Stimulated activated CD4-positive, alpha-beta T cell treated with anti-CD3 and anti-CD28 coated beads, Interleukin-2, amount 100 ng/mL, for 48 hours (primary cell): ENCODE measurements around the gene ASPSCR1.
"Not testable (repeated sequence)": the region's sequence is repeated elsewhere in the genome, so short reads cannot be mapped to it uniquely, and the experiment has no call there.

Experiments used
- DNase-seq, 2 donors: peaks; one replicate each; pipeline ENCODE4 v3.0.0-alpha.2; 2020

ASPSCR1 gene

DNA sequence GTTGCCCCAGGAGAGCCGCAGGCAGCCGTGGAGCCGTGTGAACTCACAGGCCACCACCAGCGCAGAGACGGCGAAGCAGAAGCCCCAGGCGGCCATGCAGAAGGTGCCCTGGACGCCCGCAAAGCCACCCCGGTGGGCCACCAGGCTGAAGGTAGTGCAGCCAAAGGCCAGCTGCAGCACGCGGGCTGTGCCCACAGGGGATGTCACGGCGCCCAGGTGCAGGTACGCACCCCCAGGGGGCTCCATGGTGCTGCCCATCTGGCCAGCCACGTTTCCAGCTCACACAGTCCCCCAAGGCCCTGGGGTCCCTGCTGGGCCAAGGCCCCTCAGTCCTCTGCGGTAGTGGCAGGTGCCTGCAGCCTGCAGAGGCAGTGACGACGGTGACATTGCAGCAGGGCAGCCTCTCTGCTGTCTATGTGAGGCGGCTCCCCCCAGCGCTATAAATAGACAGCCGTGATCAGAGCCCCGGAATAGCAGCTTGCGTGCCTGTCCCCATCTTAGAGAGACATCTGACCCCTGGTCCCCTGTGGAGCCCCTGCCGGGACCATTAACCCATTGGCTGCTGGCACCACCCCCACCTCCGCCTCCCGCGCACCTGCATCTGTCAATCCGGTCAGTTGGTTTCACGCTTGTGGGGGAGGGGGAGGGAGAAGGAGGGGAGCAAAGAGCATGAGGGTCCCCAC is 35.8 kb upstream of the ASPSCR1 start:
- no peak for DNase-seq

DNA sequence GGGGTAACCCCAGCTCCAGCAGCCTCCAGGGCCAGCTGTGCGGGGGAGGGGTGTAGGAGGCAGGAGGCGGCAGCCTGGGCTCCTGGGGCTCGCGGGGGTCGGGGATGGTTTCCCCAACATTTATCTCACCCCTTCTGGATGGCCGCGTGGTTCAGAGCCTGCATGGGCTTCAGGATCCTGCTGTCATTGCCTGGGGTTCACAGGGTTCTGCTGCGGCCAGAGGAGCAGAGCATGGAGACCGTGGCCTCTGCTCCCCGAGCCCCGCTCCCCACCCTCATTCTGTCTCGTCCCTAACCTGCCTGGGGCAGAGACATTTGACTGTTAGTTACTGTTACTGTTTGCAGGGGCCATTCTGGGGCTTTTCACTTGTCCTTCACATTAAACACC is 35.3 kb upstream of the ASPSCR1 start:
- no peak for DNase-seq

- no peak for DNase-seq
Observed at GRCh38 chr17:81944858-81945257, 32.6 kb upstream of the ASPSCR1 start.

DNA sequence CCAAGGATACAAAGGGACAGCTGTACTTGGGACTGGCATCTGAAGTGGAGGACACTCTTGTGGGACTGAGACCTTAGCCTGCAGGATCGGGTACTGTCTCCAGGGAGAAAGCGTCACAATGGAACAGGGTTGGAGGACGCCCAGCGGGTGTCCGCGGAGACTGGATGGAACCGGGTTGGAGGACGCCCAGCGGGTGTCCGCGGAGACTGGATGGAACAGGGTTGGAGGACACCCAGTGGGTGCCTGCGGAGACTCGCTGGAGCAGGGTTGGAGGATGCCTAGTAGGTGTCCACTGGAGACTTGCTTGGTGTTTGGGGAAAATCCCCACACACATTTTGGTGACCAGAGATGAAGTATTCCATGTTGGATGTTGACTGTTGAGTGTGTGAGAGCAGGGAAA is 30.2 kb upstream of the ASPSCR1 start, which contains the start of gene MYADML2:
Gene MYADML2, minus strand, starts transcription at position 45 of the 400 bp plus-strand sequence. CDS start 5,492 bp downstream, outside the sequence.
- no peak for DNase-seq

GRCh38 chr17:81948635-81949378 is 28.6 kb upstream of the ASPSCR1 start:
- DNase-seq = no peak

- DNase-seq = no peak
Observed at GRCh38 chr17:81950501-81950900, 26.9 kb upstream of the ASPSCR1 start.

DNA sequence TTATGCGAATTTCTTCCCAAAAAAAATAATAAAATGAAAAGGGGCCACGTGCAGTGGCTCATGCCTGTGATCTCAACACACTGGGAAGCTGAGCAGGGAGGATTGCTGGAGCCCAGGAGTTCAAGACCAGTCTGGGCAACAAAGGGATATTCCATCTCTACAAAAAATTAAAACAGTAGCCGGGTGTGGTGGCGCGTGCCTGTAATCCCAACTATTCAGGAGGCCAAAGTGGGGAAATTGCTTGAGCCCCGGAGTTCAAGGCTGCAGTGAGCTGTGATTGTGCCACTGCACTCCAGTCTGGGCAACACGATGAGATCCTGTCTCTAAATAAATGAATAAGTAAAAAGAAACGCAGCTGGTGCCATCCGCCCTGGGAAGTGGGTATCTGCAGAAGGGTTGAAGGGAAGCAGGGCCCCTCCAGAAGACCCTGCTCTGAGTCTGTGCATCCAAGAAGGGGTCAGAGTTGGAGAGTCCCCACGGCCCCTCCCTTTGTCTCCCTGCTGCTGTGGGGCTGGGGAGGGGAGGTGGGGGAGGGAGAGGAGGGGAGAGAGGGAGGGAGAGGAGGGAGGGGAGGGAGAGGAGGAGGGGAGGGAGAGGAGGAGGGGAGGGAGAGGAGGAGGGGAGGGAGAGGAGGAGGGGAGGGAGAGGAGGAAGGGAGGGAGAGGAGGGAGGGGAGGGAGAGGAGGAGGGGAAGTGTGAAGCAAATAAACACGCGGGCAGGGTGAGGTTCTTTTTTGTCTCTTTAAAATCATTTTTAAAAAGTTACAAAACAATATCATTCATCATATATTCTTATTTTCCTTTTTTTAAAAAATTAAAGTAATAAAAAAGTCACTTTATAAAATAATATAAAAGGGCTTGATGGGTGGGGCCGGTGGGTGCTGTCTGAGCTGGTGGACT is 25.4 kb upstream of the ASPSCR1 start:
- no peak for DNase-seq

- DNase-seq = no peak
Observed at GRCh38 chr17:81952792-81953228, 24.6 kb upstream of the ASPSCR1 start.

- DNase-seq = not testable (repeated sequence)
Observed at GRCh38 chr17:81953443-81953842, 24.0 kb upstream of the ASPSCR1 start.

- no peak for DNase-seq
Observed at GRCh38 chr17:81954131-81955057, 23.0 kb upstream of the ASPSCR1 start.

- DNase-seq = no peak
Observed at GRCh38 chr17:81955058-81955681, 22.3 kb upstream of the ASPSCR1 start.

DNA sequence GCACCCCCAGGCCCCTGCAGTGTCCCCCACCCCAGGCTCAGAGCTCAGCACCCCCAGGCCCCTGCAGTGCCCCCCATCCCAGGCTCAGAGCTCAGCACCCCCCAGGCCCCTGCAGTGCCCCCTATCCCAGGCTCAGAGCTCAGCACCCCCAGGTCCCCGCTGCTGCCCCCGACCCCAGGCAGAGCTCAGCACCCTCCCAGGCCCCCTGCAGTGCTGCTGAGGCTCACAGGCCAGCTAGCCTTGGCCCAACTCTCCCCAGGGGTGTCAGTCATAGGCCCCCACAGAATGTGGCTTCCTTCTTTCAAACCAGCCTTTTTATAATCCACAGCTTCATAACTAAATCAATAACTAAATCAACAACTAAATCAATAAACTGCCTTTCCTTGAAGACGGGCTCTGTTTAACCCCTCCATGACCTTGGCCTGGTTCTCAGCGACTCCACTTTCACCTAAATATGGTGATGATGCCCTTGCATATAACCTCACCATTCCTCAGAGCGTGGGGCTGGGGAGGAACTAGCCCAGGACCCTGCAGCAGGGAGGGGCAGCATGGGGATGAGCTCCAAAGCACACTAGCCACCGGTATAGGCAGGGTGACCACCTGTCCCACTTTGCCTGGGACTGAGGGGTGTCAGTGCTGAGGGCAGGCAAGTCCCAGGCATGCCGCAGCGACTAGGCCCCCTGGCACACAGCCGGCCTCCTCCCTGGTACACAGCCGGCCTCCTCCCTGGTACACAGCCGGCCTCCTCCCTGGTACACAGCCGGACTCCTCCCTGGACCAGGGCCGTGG is 21.5 kb upstream of the ASPSCR1 start:
- no peak for DNase-seq

DNA sequence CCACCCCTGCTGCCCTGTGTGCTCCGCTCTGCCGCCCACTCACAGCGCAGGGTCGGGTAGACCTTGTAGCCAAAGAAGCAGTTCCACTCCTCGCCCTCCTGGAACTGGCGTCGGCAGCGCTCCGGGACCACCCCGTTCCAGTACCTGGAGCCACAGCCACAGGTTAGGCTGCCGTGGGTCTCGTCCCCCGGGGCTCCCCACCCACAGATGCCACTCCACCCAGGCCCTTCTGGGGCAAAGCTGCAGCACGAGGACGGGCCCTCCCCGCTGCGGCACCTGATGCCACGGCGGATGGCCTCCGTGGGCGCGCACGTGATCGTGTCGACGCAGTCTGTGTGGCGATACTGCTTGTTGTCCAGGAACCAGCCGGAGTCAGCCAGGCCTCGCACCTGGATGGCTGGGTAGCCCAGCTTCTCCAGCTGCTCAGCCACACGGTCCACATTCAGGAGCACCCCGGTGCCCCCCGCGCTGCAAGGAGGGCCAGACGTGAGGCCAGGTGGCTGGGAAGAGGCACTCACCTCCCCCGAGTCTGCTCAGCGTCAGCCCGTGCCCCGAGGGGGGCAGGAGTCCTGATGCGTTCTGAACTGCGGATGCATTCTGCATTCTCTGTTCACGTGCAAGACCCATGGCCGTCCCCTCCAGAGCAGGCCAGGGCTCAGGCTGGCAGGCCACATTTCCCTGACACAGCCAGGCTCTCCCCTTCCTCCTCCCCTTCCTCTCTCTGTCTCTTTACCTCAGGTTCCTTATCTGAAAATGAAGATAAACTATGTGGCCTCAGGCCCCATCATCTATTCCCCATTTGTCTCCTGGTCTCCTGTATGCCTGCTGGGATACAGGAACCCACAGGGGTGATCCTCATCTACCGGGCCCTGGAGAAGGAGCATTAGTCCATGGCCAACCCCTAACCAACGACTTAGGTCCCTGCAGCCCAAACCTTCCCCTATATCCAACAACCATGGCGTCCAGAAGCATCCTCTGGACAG is 20.5 kb upstream of the ASPSCR1 start:
- no peak for DNase-seq

GRCh38 chr17:81957691-81958432 is 19.6 kb upstream of the ASPSCR1 start:
- no peak for DNase-seq

- no peak for DNase-seq
Observed at GRCh38 chr17:81958633-81959342, 18.6 kb upstream of the ASPSCR1 start.

DNA sequence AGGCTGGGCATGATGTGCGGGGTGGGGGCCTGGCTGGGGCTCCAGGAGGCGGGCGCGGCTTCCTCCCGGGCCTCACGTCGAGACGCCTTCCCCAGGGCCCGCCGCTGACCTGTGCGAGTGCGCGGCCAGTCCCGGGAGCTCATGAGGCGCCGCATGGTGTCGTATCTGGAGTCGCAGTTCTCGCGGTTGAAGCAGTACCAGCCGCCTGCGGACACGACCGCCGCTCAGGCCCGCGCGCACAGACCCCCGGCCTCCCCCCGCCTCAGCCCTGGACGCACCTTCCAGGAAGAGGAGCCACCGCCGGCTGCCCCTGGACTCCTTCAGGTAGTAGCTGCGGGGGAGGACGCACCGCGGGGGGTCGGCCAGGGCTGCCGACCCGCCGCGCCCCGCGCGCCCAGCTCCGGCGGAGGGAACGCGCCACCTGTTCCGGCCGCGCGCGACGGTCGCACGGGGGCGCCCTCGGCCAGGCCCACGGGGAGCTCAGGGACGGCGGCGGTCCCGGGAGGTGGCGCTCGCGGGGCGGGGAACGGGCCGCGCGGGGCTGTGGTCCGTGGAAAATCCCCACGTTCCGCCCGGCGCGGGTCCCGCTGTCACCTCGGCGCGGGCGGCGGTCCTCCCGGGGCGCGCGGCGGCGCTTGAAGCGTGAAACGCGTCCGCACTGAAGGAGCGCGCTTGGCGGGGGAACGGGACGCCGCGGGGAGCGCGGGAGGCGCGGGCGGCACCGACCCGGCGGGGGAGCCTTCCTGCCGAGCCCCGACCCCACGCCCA is 17.9 kb upstream of the ASPSCR1 start:
- peak; percentile 77 to 82 for DNase-seq
